22Rv1 (cell line): ENCODE measurements around the gene B4GALNT3.

Source experiments
- H3K27ac ChIP-seq: fragments of 450-650 bp; 2 replicates; pipeline ENCODE4 v1.5.1; 2017
- CTCF ChIP-seq: fragments of 450-650 bp; IDR thresholded peaks from 2 replicates; pipeline ENCODE4 v1.5.1; 2017; ENCODE audit warnings: mild to moderate bottlenecking
- ZFX ChIP-seq: fragments of 450-650 bp; IDR thresholded peaks from 2 replicates; pipeline ENCODE4 v1.6.1; 2017; ENCODE audit warnings: antibody characterized with exemption, borderline replicate concordance

Gene B4GALNT3

DNA sequence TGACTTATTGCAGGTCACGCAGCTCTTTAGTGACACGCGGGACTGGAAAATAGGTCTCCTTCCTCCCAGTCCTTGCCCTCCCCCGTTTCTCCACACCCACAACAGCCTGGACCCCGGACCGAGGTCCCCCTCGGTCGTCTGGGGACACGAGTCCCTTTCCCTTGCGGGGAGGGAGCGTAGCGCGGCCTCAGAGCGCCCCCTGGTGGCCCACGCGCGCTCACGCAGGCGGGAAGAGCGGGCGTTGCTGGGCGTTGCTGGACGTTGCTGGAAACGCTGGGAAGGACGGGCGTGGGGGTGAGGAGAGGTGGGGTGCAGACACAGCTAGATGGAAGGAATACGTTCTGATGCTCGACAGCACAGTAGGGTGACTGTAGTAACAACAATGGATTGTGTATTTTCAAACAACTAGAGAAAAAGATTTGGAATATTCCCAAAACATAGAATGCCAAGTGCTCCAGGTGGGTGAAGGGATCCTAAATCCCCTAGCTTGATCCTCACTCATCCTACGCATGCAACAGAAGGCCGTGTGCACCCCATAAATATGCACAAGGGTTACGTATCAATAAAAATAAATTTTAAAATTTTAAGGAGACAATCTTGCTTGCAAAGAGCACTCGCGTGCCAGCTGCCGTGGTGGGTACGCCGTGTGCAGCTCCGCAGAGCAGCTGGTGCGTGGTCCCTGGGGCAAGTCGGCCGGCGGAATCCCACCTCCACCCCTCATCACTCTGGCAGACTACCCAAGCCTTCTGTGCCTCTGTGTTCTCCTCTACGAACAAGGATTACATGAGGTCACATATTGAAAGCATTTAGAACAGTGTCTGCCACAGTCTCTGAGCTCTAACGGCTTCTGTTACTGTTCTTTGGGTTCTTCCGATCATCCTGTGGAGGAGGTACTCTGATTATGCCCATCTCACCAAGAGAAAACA, 87.4 kb downstream of the B4GALNT3 start:
- no peak overlapping the region for H3K27ac ChIP-seq
- TF ChIP-seq CTCF (peak; percentile 99), ZFX (no peak)

DNA sequence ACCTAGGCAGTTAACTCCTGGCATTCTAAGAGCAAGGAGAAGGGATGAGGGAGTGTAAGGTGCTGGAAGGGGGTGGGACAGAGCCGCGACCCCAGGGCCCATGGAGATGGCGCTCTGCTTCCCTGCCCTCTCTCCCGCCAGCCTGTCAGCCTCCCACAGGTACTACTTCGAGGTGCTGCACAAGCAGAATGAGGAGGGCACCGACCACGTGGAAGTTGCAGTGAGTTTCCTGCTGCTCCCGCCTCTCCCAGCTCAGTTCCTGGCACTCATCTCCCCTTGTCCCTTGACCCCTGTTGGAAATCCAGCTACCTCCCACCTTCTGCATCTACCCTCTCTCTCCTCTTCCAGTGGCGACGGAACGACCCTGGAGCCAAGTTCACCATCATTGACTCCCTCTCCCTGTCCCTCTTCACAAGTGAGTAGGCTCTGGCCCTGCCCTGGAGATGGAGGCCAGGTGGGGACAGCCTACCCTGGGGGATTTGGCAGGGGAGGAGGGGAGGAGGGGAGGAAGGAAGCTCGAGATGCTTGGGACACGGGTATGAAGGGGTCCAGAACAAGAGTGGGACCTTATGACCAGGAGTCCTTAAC, 88.2 kb downstream of the B4GALNT3 start:
- TF ChIP-seq CTCF, result no peak
- TF ChIP-seq ZFX, result no peak
- H3K27ac ChIP-seq, result no peak overlapping the region

- TF ChIP-seq CTCF (no peak), ZFX (no peak)
Measured at GRCh38 chr12:549476-550082, 89.8 kb downstream of the B4GALNT3 start.

GRCh38 chr12:550473-551260, 90.9 kb downstream of the B4GALNT3 start:
- TF ChIP-seq ZFX (no peak), CTCF (no peak)
- no peak overlapping the region for H3K27ac ChIP-seq

More at GRCh38 chr12:549476-550082, 89.8 kb downstream of the B4GALNT3 start:
- no peak overlapping the region for H3K27ac ChIP-seq

DNA sequence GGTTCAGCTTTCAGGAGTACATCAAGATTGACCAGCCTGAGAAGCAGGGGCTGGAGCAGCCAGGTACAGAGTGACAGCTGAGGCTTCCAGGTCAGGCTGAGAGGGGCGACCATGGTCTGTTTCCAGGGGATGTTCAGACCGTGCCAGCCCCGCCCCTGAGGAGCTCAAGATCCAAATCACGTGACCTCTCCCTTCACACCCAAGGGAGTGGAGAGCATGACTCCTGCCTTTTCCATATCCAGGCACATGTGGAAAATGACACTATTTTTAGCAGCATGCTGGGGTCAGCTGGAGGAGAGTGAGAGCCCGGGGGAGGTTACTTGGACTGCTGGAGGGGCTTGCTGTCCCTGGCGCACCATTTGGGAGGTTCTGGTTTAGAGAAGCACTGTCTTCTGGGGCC, 92.7 kb downstream of the B4GALNT3 start:
- H3K27ac ChIP-seq, result no peak overlapping the region
- TF ChIP-seq CTCF, result no peak
- no peak for TF ChIP-seq ZFX

- TF ChIP-seq ZFX (no peak), CTCF (no peak)
- no peak overlapping the region for H3K27ac ChIP-seq
Measured at GRCh38 chr12:553216-554000, 93.7 kb downstream of the B4GALNT3 start.
